Retinal pigment epithelial cell (primary cell): Measurements from ENCODE around the gene NAA15.
A peak's percentile ranks its signal among the peaks of the same experiment; 100 is the strongest.

Experiments
- DNase-seq: peaks from one replicate; pipeline ENCODE4 v3.0.0-alpha.2; 2010; ENCODE audit warnings: low read depth
- H3K4me3 ChIP-seq: 2 replicates; pipeline ENCODE4 v1.5.1; 2011; ENCODE audit warnings: mild to moderate bottlenecking, low read length, control low read depth, moderate library complexity
- CTCF ChIP-seq: conservative IDR thresholded peaks from 2 replicates; pipeline ENCODE4 v1.5.1; 2011; ENCODE audit warnings: low read depth, low read length, control low read depth, inconsistent platforms

NAA15 gene

GRCh38 chr4:139278912-139279759 lies 22.2 kb upstream of the NAA15 start:
- no peak for TF ChIP-seq CTCF
- peak overlapping the region; percentile 61 for H3K4me3 ChIP-seq
- no peak for DNase-seq

- no peak for TF ChIP-seq CTCF
- H3K4me3 ChIP-seq: peak within 1 kb of the TSS; percentile 61
- no peak for DNase-seq
These were observed 21.3 kb upstream of the NAA15 start, which contains the start of gene MGARP for GRCh38 chr4:139279760-139280620. TSS of gene MGARP (minus strand) at chr4:139280225. CDS start at chr4:139280158, 67 bp downstream.

GRCh38 chr4:139282065-139282720 lies 19.1 kb upstream of the NAA15 start:
- DNase-seq: no peak
- no peak for TF ChIP-seq CTCF
- H3K4me3 ChIP-seq: no peak overlapping the region

- no peak overlapping the region for H3K4me3 ChIP-seq
- no peak for TF ChIP-seq CTCF
- DNase-seq: no peak
These were observed 18.6 kb upstream of the NAA15 start for GRCh38 chr4:139282721-139283075.

GRCh38 chr4:139286186-139286698 lies 15.1 kb upstream of the NAA15 start:
- no peak for DNase-seq
- H3K4me3 ChIP-seq: no peak overlapping the region
- TF ChIP-seq CTCF: no peak

- peak; percentile 95 for TF ChIP-seq CTCF
- peak overlapping the region; percentile 94 for H3K4me3 ChIP-seq
- DNase-seq: peak; percentile 68
These were observed 5.9 kb upstream of the NAA15 start for GRCh38 chr4:139295206-139295941.
